ENCODE data around the gene SIRT6. TPM values are rescaled to one million over a fixed set of nuclear protein-coding genes. Genes with fewer than 3 reads are reported as not detected.
"Not testable (repeated sequence)": the region's sequence is repeated elsewhere in the genome, so short reads cannot be mapped to it uniquely, and the experiment has no call there.

Gene SIRT6
- total RNA-seq (2022) = 22.9 and 26.6 TPM in 2 replicates
- percentile 49 among the genes with signal in this experiment for Bru-seq, nascent RNA
- BruChase-seq, experiment 1, labeled RNA remaining after a 6-hour chase = percentile 59 among the genes with signal in this experiment
- BruChase-seq, experiment 2, labeled RNA remaining after a 2-hour chase = percentile 59 among the genes with signal in this experiment
- long read RNA-seq, transcript SIRT6-204 (2 exons, 371 nt) = major isoform, 8 of 23 reads
- long read RNA-seq, transcript SIRT6-202 (8 exons, 1,641 nt) = minor isoform, 5 of 23 reads
- long read RNA-seq, partial matches to known transcripts = 3 of 23 reads
- long read RNA-seq, other reads (novel, unspliced or antisense) = 6 of 23 reads

DNA sequence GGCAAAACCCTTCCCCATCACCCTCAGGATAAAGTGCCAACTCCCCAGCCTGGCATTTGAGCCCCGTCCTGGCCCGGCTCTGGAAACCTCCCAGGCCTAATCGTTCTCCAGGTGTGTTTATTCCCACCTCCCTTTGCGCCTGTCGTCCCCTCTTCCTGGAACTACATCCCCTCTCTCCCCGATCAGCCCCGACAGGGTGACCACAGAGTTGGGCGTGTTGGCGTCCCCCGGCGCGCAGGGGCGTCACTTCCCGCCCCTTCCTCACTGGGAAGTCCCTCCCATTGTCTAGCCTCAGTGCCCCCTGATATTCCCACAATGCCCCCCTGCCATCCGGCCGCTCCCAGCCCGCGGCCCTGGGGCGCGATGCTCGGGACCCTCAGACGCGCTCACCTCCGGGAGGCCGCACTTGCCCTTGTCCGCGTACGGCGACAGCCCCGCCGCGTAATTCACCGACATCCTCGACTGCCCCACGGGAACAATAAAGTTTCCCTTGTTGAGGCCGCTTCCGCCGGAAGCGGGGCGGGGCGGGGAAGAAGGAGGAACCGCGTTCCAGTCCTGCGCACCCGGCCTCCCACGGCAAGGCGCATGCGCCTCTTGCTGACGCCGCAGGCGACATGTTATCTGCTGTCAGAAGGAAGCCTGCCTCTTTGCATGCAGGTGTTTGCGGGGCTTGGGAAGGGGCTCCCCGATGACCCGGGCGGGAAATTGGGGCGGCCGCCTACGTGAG, at the start of gene SIRT6, which contains the start of gene ANKRD24:
Gene SIRT6 (minus strand): TSS at position 480 of the 727 bp plus-strand sequence. CDS start 24 bp downstream, at position 456.
Gene ANKRD24 (plus strand): TSS at position 606 of the 727 bp plus-strand sequence. CDS start 3,737 bp downstream, outside the sequence.
- Mint-ChIP-seq H3K4me3 (ENCODE audit: low read depth, unreplicated experiment) (peak within 1 kb of the TSS; percentile 99), H3K9me3 (ENCODE audit: low read depth, unreplicated experiment) (no peaks in the 10 kb centered on the region), H3K27ac (ENCODE audit: unreplicated experiment) (peak within 1 kb of the TSS; percentile 88), H3K4me1 (ENCODE audit: low read depth, unreplicated experiment) (peaks cover 8% of the 10 kb centered on the region), H3K27me3 (ENCODE audit: unreplicated experiment) (peaks cover 28% of the 10 kb centered on the region), H3K36me3 (ENCODE audit: insufficient read depth, unreplicated experiment) (peaks cover 43% of the 10 kb centered on the region)
- intact Hi-C loops (cut with micrococcal nuclease; ENCODE audit: unreplicated experiment) = loop anchor here (5.0 to 10.0 kb wide), 2 partner anchors 40 to 127 kb away; no protein-coding TSS in a partner anchor
- no TSS peak for BruUV-seq (replicated peaks)
- TF ChIP-seq, protein P1, sequence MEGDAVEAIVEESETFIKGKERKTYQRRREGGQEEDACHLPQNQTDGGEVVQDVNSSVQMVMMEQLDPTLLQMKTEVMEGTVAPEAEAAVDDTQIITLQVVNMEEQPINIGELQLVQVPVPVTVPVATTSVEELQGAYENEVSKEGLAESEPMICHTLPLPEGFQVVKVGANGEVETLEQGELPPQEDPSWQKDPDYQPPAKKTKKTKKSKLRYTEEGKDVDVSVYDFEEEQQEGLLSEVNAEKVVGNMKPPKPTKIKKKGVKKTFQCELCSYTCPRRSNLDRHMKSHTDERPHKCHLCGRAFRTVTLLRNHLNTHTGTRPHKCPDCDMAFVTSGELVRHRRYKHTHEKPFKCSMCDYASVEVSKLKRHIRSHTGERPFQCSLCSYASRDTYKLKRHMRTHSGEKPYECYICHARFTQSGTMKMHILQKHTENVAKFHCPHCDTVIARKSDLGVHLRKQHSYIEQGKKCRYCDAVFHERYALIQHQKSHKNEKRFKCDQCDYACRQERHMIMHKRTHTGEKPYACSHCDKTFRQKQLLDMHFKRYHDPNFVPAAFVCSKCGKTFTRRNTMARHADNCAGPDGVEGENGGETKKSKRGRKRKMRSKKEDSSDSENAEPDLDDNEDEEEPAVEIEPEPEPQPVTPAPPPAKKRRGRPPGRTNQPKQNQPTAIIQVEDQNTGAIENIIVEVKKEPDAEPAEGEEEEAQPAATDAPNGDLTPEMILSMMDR (IDR thresholded peaks at IDR 0.05; ENCODE audit: unreplicated experiment) = no peak
- peak; percentile 94 for DNase-seq
- CTCF ChIA-PET = no interaction called here

- H3K9me3 Mint-ChIP-seq (ENCODE audit: low read depth, unreplicated experiment); BruUV-seq (replicated peaks); intact Hi-C loops (cut with micrococcal nuclease; ENCODE audit: unreplicated experiment); H3K27me3 Mint-ChIP-seq (ENCODE audit: unreplicated experiment); DNase-seq; H3K4me3 Mint-ChIP-seq (ENCODE audit: low read depth, unreplicated experiment); H3K36me3 Mint-ChIP-seq (ENCODE audit: insufficient read depth, unreplicated experiment); CTCF ChIA-PET; H3K27ac Mint-ChIP-seq (ENCODE audit: unreplicated experiment); H3K4me1 Mint-ChIP-seq (ENCODE audit: low read depth, unreplicated experiment): not testable (repeated sequence)
Measured at GRCh38 chr19:4232139-4232538, 49.8 kb upstream of the SIRT6 start.

- intact Hi-C loops (cut with micrococcal nuclease; ENCODE audit: unreplicated experiment); H3K27me3 Mint-ChIP-seq (ENCODE audit: unreplicated experiment); DNase-seq; H3K4me1 Mint-ChIP-seq (ENCODE audit: low read depth, unreplicated experiment); BruUV-seq (replicated peaks); H3K9me3 Mint-ChIP-seq (ENCODE audit: low read depth, unreplicated experiment); CTCF ChIA-PET; H3K36me3 Mint-ChIP-seq (ENCODE audit: insufficient read depth, unreplicated experiment); H3K27ac Mint-ChIP-seq (ENCODE audit: unreplicated experiment); H3K4me3 Mint-ChIP-seq (ENCODE audit: low read depth, unreplicated experiment): not testable (repeated sequence)
Measured at GRCh38 chr19:4231521-4231920, 49.2 kb upstream of the SIRT6 start.

GRCh38 chr19:4230237-4230636, 47.9 kb upstream of the SIRT6 start:
- intact Hi-C loops (cut with micrococcal nuclease; ENCODE audit: unreplicated experiment); CTCF ChIA-PET; DNase-seq; H3K4me1 Mint-ChIP-seq (ENCODE audit: low read depth, unreplicated experiment); BruUV-seq (replicated peaks); H3K9me3 Mint-ChIP-seq (ENCODE audit: low read depth, unreplicated experiment); H3K27ac Mint-ChIP-seq (ENCODE audit: unreplicated experiment); H3K36me3 Mint-ChIP-seq (ENCODE audit: insufficient read depth, unreplicated experiment); H3K27me3 Mint-ChIP-seq (ENCODE audit: unreplicated experiment); H3K4me3 Mint-ChIP-seq (ENCODE audit: low read depth, unreplicated experiment): not testable (repeated sequence)

DNA sequence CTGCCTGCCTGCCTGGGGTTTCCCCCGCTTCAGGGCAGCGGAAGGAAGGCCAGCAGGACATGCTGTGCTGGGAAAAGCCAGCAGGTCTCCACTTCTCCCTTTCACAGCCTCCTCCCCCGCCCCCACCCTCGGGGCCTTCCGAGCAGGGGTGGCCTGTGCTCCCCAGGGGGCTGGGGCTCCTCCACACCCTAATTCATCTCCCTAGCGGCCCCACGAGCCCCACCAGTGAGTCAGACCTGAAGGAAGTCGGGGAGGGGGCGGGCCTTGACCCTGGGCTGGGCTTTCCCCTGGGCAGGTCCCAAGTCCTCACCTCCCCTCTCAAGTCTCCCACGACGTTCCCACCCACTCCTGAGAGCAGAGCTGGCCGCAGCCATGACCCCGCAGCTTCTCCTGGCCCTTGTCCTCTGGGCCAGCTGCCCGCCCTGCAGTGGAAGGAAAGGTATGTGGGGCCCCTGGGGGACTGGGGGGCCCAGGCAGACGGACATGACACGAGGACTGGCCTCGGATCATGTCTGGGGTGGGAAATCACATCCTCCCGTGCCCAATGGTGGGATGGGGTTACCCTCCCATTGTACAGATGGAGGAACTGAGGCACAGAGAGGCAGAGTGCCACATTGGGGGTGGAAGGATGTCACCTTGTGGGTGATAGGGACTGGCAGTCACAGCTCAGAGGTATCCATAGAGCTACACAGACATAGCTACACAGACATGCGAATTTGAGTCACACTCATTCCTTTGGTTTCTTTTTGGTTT, 47.0 kb upstream of the SIRT6 start, which contains the start of gene EBI3:
Gene EBI3 (plus strand): TSS at position 345 of the 753 bp plus-strand sequence. CDS start 28 bp downstream, at position 373.
- Mint-ChIP-seq H3K36me3 (ENCODE audit: insufficient read depth, unreplicated experiment) (peaks cover 5% of the 10 kb centered on the region), H3K4me3 (ENCODE audit: low read depth, unreplicated experiment) (no peak within 1 kb of the TSS), H3K4me1 (ENCODE audit: low read depth, unreplicated experiment) (peaks cover 7% of the 10 kb centered on the region), H3K27ac (ENCODE audit: unreplicated experiment) (no peak within 1 kb of the TSS), H3K27me3 (ENCODE audit: unreplicated experiment) (no peaks in the 10 kb centered on the region), H3K9me3 (ENCODE audit: low read depth, unreplicated experiment) (no peaks in the 10 kb centered on the region)
- CTCF ChIA-PET = no interaction called here
- peak; percentile 49 for DNase-seq
- intact Hi-C loops (cut with micrococcal nuclease; ENCODE audit: unreplicated experiment) = no loop called here
- TF ChIP-seq, protein P1 (IDR thresholded peaks at IDR 0.05; ENCODE audit: unreplicated experiment) = no peak
- no TSS peak for BruUV-seq (replicated peaks)

All from Calu3 (cell line).